ENCODE results near the gene DSN1. TPM values are rescaled to one million over a fixed set of nuclear protein-coding genes. Genes with fewer than 3 reads are reported as not detected.

DSN1 gene
- total and polyA plus RNA-seq, 2 of the 8 experiments (the other 6 are each of a cell fraction or from before 2014, with no cell fraction given) = 12.0 to 26.2 TPM

DNA sequence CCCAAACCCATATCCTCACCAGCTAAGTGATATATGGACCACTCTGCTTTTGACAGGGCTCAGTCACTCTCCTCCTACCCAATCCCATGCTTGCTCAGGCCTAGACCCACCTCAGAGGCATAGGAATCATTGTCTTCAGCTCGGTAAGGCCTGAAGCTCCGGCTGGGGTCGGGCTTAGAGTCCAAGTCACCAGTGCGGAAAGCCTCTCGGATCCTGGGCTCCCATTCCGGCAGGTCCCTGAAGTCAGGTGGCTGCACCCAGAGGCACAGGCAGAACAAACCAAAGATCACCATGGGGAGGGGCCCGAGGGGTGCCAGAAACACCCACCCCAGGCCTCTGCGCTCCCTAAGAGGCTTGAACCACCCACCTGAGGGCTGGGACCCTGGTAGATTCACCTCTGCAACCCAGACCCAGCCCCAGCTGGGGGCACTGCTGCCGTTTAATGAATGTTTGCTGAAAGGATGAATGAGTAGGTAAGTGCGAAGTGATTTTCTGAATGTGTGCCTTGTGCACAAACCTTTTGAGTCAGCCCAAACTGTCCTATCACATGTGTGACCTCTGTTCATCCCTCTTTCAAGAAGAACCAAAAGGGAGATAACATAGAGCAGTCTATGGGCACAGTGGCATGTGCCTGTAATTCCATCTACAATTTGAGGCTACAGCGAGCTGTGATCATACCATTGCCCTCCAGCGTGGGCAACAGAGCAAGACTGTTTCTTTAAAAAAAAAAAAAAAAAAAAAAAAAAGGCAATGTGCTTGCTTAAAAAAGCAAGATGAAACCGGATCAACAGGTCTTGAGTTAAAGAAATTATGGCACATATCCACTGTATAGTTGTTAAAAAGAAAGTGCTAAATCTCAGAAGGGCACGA is 39.3 kb upstream of the DSN1 start:
- H3K4me3 ChIP-seq (ENCODE audit: extremely low read depth in 1 of 4, insufficient read depth in 2 of 4, low read depth in 3 of 4, low read length in 4 of 4) = no peak overlapping the region
- H3K23me2 ChIP-seq (ENCODE audit: low read depth, low read length) = no peaks in the 10 kb centered on the region
- peaks cover 0 to 4% of the 10 kb centered on the region in 2 experiments for H4K20me1 ChIP-seq (replicated peaks in 1 of 2; ENCODE audit: control insufficient read depth in 1 of 2, insufficient read depth in 2 of 2, low read length in 2 of 2)
- H3K4me1 ChIP-seq (replicated peaks in 1 of 4; ENCODE audit: control insufficient read depth in 3 of 4, insufficient read depth in 4 of 4, low read length in 3 of 4) = no peaks in the 10 kb centered on the region; a peak in 1 of 7 replicates
- WGBS, 2 experiments (ENCODE audit: extremely low coverage in 1 of 2, insufficient coverage in 1 of 2, insufficient read length in 1 of 2, insufficient replicate concordance in 2 of 2, low coverage in 1 of 2, low lambda C conversion rate in 2 of 2, missing lambda C conversion rate in 1 of 2) = 94% methylated on average over 13 of the region's 14 CpGs; no CpG with 5 or more reads in 1 of the 2 experiments
- no peak overlapping the region for H2AFZ ChIP-seq (ENCODE audit: low read length)
- H3K9me3 ChIP-seq (ENCODE audit: insufficient read depth in 2 of 2, low read depth in 1 of 2, low read length in 1 of 2) = no peaks in the 10 kb centered on the region
- H3K36me3 ChIP-seq (ENCODE audit: control insufficient read depth in 2 of 4, insufficient read depth in 4 of 4, low read length in 3 of 4) = peaks cover 4 to 27% (median 17%) of the 10 kb centered on the region in 4 experiments; a peak in 5 of 8 replicates
- H3K14ac ChIP-seq (ENCODE audit: insufficient read length) = no peak overlapping the region
- H3K4me2 ChIP-seq (ENCODE audit: insufficient read depth in 1 of 2, low read depth in 2 of 2, low read length in 2 of 2) = no peak overlapping the region
- DNase-seq (ENCODE audit: low read depth in 1 of 2, low spot score in 2 of 2) = no peak
- no peak overlapping the region for H2BK20ac ChIP-seq (ENCODE audit: low read length)
- H3K79me2 ChIP-seq (ENCODE audit: control insufficient read depth in 1 of 2, insufficient read depth in 2 of 2, low read length in 2 of 2) = no peaks in the 10 kb centered on the region
- H2BK5ac ChIP-seq (ENCODE audit: low read depth, low read length) = no peak overlapping the region
- H2BK15ac ChIP-seq (ENCODE audit: low read length) = no peak overlapping the region
- H3K27ac ChIP-seq (ENCODE audit: low read depth, low read length) = no peak overlapping the region
- no peak overlapping the region for H2AK5ac ChIP-seq (ENCODE audit: low read depth, low read length)
- H3K9ac ChIP-seq (replicated peaks in 1 of 4; ENCODE audit: extremely low read depth in 1 of 4, low read depth in 3 of 4, low read length in 3 of 4) = no peak overlapping the region
- H4K91ac ChIP-seq (replicated peaks; ENCODE audit: insufficient read length, low read length) = no peak overlapping the region
- no peak overlapping the region for H3K4ac ChIP-seq (replicated peaks; ENCODE audit: insufficient read length, low read depth, low read length)
- H4K5ac ChIP-seq (ENCODE audit: insufficient read length, low read depth, low read length) = no peak overlapping the region
- no peak overlapping the region for H2BK12ac ChIP-seq (ENCODE audit: low read depth, low read length)
- no peak overlapping the region for H2BK120ac ChIP-seq (replicated peaks; ENCODE audit: low read depth, low read length)
- no peak overlapping the region for H3K56ac ChIP-seq (replicated peaks; ENCODE audit: insufficient read length, low read depth, low read length)
- no peak for FAIRE-seq
- no peak overlapping the region for H4K8ac ChIP-seq (ENCODE audit: extremely low read depth, insufficient read depth, low read length)
- 0 out of 2 replicates have a peak, but pooled peaks cover 2% of the 10 kb centered on the region for H3K79me1 ChIP-seq (ENCODE audit: low read depth, low read length)
- H3K27me3 ChIP-seq (replicated peaks in 1 of 4; ENCODE audit: control insufficient read depth in 3 of 4, extremely low read depth in 1 of 4, insufficient read depth in 3 of 4, low read length in 3 of 4) = no peaks in the 10 kb centered on the region
- no peak overlapping the region for H3K18ac ChIP-seq (ENCODE audit: extremely low read depth, low read length)
- H3K23ac ChIP-seq (ENCODE audit: insufficient read length) = no peak overlapping the region
- ChIA-PET CTCF (ENCODE audit: partially characterized antibody) (interaction anchor here (0.6 to 1.7 kb wide), 8 partner anchors 10 to 919 kb away, joined by 3 to 4 read pairs (median 3); no protein-coding TSS in a partner anchor), POLR2A (ENCODE audit: partially characterized antibody) (interaction anchor here (0.7 kb wide), 1 partner anchor 51 kb away, joined by 3 read pairs; no protein-coding TSS in a partner anchor)
- TF ChIP-seq PHF8 (conservative IDR thresholded peaks at IDR 0.05; ENCODE audit: low read depth, low read length) (no peak), BACH1 (IDR thresholded peaks at IDR 0.05; ENCODE audit: low read length) (no peak), GTF2F1 (IDR thresholded peaks at IDR 0.05; ENCODE audit: borderline replicate concordance, low read depth, low read length) (no peak), NANOG (IDR thresholded peaks at IDR 0.05; ENCODE audit: insufficient read depth, low read depth, low read length, poor library complexity, severe bottlenecking) (no peak), TAF1 (IDR thresholded peaks at IDR 0.05; ENCODE audit: low read depth, low read length) (no peak), RBBP5 (IDR thresholded peaks at IDR 0.05; ENCODE audit: borderline replicate concordance, low read depth, low read length) (no peak), TEAD4 (IDR thresholded peaks at IDR 0.05; ENCODE audit: low read depth, low read length) (no peak), ASH2L (IDR thresholded peaks at IDR 0.05; ENCODE audit: low read length) (no peak), EZH2 (IDR thresholded peaks at IDR 0.05; ENCODE audit: low read depth, low read length, severe bottlenecking) (no peak)
- TF ChIP-seq, protein P1, sequence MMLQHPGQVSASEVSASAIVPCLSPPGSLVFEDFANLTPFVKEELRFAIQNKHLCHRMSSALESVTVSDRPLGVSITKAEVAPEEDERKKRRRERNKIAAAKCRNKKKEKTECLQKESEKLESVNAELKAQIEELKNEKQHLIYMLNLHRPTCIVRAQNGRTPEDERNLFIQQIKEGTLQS (IDR thresholded peaks at IDR 0.05; ENCODE audit: insufficient read depth, low read depth, low read length) = no peak

All from H1 (cell line).